GM19452 (cell line): Measurements from ENCODE around the gene CDK1.
A peak's percentile ranks its signal among the peaks of the same experiment; 100 is the strongest.

Experiments used
- ATAC-seq: cut with Tn5 transposase; IDR thresholded peaks from one replicate; pipeline ENCODE4 v1.9.1; 2021; ENCODE audit not compliant: unreplicated experiment

Gene CDK1

DNA sequence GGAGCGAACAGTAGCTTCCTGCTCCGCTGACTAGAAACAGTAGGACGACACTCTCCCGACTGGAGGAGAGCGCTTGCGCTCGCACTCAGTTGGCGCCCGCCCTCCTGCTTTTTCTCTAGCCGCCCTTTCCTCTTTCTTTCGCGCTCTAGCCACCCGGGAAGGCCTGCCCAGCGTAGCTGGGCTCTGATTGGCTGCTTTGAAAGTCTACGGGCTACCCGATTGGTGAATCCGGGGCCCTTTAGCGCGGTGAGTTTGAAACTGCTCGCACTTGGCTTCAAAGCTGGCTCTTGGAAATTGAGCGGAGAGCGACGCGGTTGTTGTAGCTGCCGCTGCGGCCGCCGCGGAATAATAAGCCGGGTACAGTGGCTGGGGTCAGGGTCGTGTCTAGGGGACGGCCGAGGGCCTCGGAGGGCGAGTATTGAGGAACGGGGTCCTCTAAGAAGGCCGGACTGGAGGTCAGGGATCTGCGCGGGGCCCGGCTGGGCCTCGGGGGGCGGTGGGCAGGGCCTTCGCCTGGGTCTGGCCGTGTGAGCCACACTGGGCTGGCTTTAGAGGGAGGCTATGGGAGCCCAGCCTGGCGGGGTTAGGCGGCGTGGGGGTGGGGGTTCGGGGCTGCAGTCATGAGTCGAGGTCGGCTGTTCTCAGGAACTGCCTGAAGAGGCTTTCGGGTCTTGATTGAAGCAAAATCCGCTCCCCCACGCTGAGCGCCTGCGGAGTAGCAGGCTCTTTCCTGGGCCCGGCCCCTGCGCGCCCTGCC lies at the start of gene CDK1:
Gene CDK1 (plus strand): TSS at position 265 of the 757 bp plus-strand sequence. CDS start 1,688 bp downstream, outside the sequence.
- peak; percentile 96 for ATAC-seq

DNA sequence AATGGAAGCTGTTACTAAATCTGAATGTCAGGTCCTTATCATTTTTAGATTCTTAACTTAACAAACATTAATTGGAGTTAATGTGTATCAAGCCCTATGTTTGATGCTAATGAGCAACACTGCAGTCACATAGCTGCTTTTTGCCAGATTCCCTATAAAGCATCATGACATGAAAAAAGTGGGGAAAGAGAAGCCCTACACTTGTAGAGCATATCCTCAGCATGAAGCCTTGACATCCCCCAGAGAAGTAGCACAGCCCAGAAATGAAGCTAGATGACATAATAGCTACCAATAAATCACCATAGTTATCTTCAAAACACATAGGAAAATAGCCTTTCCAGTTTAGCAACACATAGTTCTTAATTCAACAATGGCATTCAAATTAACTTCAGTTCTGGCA lies 49.2 kb upstream of the CDK1 start:
- ATAC-seq: no peak

DNA sequence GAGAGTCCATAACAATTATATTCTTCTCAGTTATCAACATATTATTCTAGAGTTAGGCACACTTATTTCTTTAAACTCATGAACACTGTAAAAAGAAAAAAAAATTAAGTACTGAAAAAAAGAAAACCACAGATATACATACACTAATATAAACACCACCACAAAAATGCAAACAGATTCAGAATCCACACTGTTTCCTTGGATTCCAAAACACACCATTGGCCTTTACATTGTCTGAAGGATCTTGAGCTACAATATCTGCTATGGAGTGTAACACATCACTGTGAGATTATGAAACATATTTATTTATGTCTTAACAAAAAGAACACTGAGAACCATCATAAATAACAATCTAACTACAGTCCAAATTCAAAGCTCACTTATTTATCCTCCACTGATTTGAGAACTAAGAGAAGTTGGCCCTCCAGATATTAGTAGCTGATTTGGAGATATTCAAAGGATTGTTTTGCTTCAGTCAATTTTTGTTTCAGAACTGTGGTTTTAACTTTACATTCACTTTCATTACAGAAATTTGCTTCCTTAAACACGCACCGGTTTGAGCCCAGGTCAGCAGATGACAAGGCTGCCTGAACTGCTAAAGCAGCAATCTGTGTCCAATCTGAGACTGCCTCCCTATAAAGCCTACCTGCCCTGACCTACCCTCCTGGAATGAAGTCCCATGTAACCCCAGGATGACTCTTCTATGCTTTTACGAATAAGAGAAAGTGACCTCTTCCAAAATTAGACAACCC lies 47.0 kb upstream of the CDK1 start:
- ATAC-seq: peak; percentile 72

DNA sequence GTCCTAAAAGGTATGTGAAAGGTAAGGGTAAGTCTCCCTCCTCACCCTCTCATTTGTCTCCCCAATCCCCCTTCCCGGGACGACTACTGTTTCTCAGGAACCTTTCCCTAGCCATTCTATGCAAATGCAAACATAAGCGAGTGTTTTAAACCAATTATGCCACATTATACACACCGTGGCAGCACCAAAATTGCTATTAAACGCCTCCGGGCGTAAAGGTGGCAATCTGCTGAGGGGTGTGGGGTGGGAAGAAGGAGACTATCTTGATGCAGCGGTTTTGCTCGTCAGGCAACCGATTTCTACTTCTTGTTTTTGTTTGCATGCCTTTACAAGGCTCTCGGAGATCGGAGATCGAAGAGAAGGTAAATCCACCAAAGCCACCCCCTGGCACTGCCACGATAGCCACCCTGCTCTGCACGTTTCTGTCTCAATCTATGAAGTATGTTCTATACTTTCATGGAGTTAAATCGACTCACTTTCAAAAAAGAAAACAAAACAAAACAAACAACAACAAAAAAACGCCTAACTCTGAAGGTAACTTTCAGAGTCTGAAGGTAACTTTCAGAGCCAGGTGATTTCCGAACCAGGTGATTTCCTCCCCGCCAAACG lies 46.0 kb upstream of the CDK1 start:
- ATAC-seq: no peak

DNA sequence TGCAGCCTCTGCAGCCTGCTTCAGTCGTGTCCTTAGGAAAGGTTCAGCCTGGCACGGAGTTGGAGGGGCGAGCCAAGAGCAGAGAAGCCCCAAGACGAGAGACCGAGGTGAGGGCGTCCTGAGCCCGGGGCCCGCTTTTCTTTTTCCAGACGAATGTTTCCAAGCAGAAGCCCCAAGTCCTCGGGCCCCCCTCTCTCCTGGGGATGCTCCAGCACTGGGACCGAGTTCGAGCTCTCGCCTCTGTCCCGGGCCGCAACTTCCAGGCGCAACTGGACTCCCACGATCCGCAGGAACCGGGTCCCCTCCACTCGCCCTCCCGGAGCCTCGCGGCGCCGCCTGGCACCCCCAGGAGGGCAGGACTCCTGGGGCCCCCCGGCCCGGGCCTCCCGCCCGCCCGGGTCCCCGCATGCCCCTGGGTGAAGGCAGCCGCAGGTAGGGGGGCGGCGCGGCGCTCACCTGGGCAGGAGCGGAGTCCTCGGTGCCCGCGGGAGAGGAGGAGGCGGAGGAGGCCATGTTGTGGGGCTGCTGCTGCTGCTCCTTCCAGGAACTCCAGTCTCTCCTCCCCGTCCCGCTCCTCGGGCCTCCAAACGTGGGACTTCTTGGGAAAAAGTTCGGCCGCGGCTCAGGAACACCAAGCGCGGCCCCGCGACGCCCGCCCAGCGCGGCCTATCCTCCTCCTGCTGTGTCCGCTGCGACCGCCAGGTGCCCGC lies 45.3 kb upstream of the CDK1 start:
- peak; percentile 61 for ATAC-seq

DNA sequence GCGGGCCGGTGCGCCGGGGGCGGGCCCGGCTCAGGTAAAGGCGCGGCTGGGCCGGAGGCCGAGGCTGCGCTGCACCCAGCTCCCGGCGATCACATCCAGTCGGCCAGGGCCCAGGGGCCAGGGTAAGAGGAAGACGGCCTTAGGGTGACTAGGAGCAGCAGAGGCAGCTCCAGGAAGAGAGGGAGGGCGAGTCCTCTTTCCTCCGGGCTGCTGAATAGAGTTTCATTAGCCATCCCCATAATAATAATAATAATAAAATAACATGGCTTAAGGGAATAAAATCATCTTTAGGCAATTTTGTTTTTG lies 44.8 kb upstream of the CDK1 start:
- ATAC-seq: no peak

DNA sequence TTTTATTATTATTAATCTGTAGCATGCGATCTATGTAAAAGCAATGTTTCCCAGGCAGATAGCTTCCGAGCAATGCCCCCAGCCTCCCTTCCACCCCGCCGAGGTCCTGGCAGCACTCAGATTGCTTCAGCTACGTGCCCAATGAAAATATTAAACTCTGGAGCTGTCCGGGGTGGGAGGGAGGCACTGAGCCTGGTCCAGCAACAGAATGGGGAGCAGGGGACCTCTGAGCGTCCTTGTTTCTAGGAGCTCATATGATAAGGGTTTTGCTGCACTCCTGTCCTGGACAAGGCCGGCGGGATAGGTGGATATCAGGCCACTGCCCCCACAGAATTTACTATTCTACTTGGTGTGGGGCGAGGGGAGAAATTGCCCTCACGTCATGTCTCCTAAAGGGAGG lies 44.5 kb upstream of the CDK1 start:
- no peak for ATAC-seq

DNA sequence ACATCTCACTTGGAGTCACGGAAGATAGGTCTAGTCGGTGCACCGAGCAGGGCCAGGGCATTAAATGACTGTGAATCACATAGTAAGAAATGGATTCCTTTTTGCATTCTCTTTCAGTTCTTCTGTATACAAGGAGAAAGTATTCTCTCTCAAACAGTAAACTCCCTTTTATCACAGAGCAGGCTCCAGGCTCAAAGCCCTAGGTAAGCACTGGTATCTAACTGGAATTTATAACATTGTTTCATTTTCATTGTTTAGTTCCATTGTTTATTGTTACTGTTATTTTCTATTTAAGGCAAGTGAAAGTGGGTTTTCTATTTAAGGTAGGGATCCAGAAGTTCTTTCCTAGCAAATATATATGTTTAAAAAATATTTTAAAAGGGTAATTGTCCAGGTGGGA lies 44.1 kb upstream of the CDK1 start:
- no peak for ATAC-seq

DNA sequence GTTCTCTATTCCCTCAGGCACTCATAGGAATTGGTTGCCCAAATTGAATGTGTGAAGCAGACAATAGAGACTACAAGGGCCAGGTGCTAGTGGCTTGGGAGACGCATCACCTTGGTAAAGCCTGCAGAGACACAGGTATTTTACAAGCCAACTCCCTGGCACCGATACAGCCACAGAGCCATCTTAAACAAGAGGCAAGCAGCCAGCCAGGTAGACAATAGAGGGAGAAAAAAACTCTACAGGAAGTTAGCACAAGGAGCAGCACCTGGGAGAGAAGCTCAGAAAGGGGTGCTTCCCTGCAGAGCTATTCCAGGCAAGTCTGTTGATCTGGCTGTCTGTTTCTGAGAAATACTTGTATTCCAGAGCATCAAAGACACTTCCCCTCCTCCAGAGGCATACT lies 43.0 kb upstream of the CDK1 start:
- ATAC-seq: no peak

DNA sequence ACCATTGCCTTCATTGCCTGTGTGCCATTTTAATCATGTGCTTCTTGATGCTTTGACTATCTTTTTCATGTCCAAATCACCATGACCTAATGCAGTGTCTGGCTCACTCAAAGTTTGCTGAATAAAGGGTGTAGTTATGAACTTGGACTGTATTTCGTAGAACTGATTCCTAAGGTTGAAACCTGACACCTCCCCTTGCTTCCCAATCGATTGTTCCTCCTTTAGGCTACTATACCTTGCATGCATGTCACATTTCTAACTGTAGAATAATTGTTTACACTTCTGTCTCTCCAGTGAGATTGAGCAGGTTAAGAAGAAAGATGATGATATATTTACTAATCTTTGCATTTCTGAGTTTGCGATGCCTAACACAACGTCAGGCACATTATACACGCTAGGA lies 41.0 kb upstream of the CDK1 start:
- no peak for ATAC-seq

DNA sequence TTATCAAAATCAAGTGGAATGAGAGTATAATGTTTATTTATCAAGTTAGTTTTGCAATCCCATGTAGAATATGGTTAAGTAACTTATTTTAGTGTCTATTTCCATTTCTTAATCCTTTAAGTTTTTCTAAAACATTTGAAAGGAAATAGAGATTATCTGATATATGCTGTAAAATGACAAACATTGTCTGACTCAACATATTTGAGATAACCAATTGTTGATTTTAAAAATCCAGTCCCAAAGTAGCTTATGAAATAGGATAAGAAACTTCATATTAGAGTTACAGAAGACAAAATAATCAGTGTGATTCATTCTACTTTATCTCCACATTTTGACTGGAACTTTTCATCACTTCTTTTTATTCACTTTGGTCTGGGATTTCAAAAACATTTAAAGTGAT lies 38.7 kb upstream of the CDK1 start:
- no peak for ATAC-seq

DNA sequence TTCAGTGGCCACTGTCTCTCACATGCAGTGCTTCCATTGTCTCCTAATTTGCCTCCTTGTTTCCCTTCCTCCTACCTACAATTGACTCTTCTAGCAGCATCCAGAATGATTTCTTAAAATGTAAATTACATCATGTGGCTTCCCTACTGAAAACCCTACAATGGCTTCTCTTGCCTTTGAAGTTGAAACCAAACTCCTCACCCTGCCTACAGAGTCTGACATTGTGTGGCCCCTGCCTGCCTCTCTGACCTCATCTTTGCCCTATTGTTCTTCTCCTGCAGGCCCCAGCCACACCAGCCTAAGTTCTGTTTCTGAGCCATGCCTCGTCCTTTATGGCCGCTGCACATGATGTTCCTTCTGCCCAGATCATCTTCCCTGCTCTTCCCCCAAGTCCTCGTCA lies 35.8 kb upstream of the CDK1 start:
- no peak for ATAC-seq

DNA sequence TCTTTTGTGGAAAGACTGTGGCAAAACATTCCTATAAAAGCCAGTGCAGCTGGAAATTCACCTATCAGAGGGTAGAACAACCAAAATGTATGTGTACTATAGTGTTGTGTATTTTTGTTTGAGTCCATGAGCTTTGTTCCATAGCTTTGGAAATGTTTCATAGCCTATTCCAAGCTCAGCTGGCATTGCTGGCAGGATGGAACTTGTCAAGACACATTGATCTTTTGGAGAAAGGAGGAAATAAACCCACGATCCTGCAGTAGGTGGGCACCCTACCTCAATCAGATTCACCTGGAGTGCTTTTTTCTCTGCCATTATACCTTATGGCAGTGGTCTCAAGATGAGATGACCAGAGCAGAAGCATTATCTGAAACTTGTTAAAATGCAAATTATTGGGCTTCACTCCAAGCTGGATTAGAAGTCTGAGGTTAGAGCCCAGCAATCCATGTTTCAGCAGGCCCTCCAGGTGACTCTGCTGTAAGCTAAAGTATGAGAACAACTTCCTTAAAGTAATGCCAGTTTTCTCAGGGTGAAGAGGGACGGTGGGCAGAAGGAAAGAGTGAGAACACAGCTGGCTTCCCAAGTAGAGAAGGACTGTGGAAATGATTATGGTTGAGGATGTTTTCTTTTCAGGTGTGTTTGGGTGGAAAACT lies 30.3 kb upstream of the CDK1 start:
- no peak for ATAC-seq

DNA sequence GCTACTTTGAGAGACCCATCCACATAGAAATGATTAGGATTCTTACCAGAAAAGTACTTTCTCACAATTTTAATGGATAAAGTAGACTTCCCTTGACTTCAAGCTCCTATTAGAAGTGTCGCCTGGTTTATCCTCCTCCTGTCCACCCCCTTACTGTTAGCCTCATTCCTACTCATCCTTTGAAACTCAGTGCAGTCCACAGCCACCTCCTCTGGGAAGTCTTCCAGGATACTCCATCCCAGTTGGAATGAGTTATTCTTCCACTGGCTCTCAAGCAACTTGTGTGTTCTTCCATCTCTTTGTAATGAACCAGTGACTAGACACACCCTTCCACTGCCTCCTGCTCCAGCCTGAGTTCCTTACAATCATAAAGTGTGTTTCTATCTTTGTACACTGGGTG lies 25.1 kb upstream of the CDK1 start:
- no peak for ATAC-seq

DNA sequence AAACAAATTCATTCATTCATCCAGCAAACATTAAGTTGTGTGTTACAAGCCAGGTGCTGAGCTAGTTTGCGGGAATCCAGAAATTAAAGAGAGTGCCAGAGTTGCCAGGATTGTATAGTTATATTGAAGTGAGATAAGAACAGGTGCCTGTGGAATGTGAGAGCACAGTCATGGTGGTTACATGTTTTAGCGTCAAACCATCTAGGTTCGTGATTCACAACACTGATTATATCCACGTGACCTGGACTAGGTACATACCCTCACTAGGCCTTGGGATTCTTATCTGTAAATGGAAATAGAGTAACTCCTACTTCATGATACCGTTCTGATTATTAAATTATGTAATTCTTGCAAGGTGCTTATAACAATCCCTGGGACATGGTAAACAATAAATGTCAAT lies 24.5 kb upstream of the CDK1 start:
- no peak for ATAC-seq

DNA sequence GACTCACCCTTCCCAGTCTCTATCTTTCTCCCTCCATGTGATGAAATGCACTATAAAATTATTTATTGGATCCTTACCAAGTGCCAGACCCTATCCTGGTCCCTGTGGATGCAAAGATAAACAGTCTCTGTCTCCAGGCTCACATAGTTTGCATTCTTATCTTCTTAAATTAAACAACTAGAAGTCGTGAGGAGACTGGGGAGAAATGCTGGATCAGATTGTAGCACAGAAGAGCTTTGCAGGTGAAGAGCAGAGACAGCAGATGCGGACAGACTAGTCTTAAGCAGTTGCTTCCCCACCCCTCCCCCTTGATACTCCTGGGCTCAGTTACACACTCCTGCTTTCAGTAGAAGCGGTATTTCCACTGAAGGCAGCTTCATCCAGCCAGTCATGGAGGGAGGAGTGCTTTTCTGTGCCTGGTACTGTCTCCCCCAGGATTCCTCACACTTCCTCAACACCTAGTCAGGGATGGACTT lies 20.8 kb upstream of the CDK1 start:
- ATAC-seq: no peak

DNA sequence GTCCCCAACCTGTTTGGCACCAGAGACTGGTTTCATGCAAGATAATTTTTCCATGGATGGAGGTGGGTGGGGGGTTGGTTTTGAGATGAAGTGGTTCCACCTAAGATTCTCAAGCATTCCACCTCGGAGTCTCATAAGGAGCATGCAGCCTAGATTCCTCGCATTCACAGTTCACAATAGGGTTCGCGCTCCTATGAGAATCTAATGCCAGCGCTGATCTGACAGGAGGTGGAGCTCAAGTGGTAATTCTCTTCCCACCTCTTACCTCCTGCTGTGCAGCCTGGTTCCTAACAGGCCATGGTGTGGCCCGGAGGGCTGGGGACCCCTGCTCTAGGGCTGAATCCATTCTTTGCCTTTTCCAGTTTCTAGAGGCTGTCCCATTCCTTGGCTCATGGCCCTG lies 19.1 kb upstream of the CDK1 start:
- no peak for ATAC-seq

DNA sequence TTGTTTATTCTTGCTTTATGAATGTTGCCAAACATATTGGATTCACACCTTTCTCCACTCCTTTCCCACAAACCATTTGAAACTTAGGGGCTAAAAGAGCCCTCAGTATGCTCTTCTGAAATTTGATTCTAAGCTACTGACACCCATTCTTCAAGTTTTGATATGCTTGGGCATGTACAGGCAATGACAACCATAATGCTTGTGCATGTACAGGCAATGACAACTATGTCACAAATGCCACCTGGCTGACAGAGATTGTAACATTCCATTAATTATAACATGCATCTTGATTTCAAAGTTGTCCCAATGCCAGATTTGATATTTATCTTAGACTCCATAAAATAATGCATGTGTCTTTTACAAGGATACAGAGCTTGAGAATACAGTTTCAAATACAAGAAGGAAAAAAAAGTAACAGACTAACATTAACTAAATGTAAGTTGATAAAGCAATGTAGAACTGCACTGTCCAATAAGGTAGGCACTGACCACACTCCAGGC lies 17.5 kb upstream of the CDK1 start:
- ATAC-seq: no peak

DNA sequence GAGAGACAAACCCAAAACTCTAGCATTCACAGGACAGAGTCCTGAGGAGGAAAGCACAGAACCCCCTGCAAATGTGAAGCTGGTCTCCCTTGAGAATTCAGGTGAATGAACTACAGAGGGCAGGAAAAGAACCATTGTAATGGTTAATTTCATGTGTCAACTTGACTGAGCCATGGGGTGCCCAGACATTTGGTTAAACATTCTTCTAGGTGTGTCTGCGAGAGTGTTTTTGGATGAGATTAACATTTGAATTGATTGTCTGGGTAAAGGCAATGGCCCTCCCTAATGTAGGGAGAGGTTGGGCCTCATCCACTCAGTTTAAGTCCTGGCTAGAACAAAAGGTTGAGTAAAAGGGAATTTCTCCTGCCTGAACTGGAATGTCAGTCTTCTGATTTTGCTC lies 15.7 kb upstream of the CDK1 start:
- ATAC-seq: no peak

DNA sequence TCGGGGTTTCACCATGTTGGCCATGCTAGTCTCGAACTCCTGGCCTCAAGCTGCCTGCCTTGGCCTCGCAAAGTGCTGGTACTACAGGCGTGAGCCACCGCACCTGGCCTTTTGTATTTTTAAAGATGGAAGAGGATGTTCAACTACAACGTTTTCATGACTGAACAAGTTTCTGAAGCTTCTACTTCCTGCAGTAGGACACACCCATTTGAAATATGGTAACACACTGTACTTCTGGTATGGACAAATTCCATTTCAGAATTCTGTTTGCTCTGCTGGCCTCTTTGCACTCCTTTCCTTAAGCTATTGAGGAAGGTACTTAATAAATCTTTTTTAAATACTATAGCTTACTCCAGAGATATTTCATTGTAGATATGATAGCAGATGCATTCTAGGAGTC lies 10.9 kb upstream of the CDK1 start:
- no peak for ATAC-seq

DNA sequence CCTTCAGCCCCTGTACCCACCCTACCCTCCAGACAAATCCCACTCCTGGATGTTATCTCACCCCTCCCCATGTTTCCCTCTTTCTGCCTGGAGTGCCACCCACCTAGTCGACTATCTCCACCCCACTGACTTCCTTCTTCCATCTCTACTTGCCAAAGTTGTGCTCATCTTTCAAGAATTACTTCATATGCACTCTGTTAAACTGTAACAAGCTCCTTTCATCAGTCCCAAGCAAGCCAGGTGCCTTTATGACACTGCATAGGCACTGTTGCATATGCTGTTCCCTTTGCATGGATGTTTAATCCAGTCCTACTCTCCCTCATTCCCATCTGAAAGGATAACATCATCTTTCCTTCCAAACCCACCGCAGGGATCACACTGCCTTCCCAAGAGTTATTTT lies 8.9 kb upstream of the CDK1 start:
- ATAC-seq: no peak
